Left forelimb (tissue), 1 donor: ENCODE results near the gene ZXDA.
"Not testable (repeated sequence)": the region's sequence is repeated elsewhere in the genome, so short reads cannot be mapped to it uniquely, and the experiment has no call there.

Experiments
- DNase-seq: peaks from one replicate; pipeline ENCODE4 v3.0.0-alpha.2; 2018; ENCODE audit warnings: low spot score

Gene ZXDA, protein sequence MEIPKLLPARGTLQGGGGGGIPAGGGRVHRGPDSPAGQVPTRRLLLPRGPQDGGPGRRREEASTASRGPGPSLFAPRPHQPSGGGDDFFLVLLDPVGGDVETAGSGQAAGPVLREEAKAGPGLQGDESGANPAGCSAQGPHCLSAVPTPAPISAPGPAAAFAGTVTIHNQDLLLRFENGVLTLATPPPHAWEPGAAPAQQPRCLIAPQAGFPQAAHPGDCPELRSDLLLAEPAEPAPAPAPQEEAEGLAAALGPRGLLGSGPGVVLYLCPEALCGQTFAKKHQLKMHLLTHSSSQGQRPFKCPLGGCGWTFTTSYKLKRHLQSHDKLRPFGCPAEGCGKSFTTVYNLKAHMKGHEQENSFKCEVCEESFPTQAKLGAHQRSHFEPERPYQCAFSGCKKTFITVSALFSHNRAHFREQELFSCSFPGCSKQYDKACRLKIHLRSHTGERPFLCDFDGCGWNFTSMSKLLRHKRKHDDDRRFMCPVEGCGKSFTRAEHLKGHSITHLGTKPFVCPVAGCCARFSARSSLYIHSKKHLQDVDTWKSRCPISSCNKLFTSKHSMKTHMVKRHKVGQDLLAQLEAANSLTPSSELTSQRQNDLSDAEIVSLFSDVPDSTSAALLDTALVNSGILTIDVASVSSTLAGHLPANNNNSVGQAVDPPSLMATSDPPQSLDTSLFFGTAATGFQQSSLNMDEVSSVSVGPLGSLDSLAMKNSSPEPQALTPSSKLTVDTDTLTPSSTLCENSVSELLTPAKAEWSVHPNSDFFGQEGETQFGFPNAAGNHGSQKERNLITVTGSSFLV

DNA sequence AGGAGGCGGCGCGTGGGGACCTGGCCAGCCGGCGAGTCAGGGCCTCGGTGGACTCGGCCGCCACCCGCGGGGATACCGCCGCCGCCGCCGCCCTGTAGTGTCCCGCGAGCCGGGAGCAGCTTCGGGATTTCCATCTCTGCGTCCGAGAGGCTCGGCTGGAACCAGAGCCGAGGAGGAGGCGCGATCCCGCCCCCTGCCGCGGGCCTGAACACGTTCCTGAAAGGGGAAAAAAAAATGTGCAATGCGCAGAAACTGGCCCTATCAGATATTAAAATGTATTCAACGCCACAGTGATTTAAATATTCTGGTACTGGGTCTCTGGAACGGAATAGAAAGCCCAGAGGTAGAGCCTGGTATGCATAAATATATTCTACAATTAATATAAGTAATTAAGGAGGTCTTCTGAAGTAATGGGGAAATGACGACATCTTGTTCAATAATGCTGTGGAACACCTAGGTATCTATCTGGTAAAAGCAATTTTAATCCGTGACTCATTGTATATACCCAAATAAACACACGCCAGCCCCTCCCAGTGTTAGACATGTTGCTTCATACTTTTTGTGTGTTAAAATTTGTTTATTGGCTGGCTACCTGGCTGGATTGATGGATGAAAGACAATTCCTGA lies at the start of gene ZXDA:
ZXDA (minus strand) TSS at position 172 of the 626 bp plus-strand sequence; CDS start at position 134, 38 bp downstream.
- not testable (repeated sequence) for DNase-seq

DNA sequence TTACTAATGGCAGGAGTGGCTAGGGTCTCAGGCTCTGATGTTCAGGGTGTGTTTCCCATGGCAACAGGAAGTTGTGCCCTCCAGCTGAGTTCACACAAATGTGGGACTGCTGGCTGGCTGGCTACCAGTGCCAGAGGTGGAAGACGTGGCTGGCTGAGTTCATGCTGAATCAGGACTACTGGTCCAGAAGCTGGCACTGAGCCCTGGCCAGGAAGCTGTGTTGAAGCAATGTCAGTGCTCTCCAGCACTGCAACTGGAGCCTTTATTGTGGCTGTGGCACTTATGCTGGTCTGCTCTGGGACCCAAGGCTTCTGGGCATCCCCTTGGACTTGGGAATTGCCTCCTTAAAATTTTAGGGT lies 42.0 kb upstream of the ZXDA start:
- no peak for DNase-seq

DNA sequence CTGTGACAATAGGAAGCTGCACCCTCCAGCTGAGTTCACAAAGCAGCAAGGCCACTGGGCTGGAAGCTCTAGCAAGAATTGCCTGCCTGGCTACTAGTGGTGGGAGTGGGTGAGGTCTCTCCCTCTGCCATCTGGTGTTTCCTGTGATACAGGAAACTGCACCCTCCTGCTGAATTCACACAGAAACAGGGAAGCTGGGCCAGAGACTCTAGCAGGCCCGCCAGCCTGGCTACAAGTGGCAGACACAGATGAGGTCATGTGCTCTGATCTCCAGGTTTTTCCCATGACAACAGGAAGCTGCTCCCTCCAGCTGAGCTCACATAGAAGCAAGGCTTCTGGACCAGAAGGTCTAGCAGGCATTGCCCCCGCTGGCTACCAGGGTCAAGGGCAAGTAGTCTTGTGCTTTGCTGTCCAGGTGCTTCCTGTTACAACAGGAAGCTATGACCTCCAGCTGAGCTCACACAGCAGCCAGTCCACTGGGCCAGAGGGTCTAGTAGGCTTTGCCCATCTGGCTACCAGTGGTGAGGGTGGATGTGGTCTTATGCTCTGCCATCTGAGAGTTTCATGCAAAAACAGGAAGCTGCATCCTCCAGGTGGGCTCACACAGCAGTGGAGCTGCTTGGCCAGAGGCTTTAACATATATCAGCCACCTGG lies 41.5 kb upstream of the ZXDA start:
- DNase-seq, result no peak

DNA sequence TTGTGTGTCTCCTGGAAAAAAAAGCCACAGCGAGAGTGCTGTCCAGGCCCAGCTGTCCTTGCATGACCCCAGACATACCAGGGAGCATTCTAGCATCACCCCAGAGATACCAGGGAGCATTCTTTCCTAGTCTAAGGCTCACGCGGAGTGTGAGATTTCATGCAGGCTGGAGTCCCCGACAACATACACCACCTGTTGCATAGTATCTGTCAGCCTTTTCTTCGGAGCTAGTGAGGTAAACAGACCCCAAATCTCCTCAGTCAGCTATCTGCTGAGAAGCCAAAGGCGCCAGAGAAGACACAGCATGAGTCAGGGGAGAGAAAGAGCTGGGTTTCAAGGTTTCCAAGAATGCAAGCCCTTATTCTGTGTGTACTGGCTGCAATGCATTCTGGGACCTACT lies 23.1 kb upstream of the ZXDA start:
- no peak for DNase-seq

DNA sequence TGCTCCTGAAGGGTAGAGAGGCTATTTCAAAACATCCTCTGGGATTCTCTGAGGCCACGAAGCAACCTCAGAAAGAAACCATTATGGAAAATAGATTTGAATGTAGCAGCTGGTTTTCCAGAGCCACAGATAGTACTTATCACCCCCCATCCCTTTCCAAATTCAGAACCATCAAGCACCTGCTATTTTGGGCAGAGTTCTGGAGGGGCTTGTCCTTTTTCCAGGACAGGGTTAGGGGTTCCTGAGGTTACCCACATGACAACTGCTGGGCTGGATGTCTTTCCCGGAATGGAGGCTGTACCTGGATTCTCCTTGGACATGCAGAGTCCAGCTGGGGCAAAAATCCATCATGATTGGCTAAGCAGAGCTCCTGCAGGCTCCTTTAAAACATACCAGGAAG lies 22.0 kb upstream of the ZXDA start:
- no peak for DNase-seq

DNA sequence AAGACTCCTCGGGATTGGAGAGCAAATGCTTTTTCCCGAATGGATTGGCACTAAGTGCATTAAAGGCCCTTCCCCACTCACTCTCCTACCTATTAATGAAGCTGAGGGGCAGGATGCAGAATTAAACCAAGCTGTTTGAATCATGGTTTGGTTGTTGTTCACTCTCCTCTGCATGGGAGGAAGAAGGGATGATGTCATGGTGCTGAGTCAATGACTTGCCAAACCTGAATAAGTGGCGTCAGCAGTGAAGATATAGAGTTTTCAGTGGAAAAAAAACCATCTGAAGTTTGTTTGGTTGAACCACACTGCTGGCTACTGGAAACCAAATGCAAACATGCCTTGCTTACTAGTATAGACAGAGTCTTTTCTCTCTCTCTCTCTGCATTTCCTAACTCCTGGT lies 19.8 kb upstream of the ZXDA start:
- no peak for DNase-seq

DNA sequence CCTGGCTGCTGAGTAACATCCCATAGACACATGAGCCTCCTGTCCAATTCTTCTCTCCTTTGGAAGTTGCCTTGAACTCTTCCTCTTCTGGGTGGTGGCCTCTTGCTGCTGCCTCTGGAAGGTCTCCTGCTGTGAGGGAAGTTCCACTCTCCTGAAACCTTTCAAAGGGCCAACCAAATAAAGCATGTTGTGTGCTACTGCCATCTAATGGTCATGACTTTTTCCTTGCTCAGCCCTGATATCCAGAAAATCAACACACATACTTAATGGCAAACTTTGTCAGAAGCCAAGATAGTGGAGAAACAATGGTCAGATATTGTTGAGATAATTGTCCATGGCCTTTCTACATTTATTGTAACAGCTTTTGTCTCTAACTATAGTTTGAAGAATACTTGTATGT lies 19.1 kb upstream of the ZXDA start:
- DNase-seq, result no peak

DNA sequence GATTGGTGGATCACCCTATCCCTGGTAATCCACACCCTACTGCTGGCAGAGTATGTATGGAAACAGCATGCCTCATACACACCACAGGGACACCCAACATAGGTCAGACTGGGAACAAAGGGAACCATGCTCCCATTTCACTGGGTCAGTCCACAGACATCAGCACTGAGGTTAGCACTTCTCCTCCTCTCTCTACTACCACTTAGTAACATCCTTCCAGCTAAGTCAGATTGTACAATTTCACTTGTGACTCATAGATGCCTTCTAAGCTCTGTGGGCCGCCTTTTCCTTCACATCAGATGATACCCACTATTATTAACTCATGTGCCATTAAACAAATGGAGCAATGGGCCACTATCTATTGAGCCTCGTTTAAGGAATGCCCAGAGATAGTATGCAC lies 15.5 kb upstream of the ZXDA start:
- no peak for DNase-seq

DNA sequence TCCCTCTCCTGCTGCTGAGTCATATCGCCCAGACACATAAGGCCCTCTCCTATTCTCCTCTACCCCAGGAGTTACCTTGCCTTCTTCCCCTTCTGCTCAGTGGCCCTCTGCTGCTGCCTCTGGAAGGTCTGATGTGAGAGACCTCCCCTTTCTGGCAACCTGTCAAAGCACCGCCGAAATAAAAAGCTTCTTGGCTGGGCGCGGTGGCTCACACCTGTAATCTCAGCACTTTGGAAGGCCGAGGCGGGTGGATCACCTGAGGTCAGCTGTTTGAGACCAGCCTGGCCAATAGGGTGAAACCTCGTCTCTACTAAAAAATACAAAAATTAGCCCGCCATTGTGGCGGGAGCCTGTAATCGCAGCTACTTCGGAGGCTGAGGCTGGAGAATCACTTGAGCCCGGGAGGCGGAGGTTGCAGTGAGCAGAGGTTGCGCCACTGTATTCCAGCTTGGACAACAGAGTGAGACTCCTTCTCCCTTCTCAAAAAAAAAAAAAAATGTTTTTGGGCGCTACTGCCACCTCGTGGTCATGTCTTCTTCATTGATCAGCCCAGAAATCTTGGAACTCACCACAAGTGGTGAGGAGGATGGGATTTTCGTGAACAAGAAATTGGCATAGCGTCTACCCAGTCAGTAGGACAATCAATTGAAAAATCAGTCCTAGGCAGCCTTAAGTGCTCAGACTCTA lies 8.6 kb upstream of the ZXDA start:
- no peak for DNase-seq

DNA sequence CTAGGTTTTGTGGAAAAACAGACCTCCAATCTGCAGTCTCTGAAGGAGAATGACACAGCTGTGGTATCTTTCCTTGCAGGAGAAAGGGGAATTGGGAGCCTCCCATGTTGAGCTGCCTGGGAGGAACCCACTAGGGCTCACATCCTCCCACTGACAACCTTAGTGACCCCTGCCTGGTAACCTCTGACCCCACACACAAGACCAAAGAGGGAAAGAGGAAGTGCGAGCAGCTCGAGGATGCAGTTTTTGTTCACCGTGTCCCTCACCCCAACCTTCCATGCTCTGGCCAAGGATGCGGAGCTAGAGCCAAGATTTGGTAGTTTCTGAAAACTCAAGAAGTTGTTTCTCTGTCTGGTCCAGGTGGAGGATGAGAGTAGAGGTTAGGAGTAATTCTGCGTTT lies 5.4 kb upstream of the ZXDA start:
- DNase-seq, result no peak

DNA sequence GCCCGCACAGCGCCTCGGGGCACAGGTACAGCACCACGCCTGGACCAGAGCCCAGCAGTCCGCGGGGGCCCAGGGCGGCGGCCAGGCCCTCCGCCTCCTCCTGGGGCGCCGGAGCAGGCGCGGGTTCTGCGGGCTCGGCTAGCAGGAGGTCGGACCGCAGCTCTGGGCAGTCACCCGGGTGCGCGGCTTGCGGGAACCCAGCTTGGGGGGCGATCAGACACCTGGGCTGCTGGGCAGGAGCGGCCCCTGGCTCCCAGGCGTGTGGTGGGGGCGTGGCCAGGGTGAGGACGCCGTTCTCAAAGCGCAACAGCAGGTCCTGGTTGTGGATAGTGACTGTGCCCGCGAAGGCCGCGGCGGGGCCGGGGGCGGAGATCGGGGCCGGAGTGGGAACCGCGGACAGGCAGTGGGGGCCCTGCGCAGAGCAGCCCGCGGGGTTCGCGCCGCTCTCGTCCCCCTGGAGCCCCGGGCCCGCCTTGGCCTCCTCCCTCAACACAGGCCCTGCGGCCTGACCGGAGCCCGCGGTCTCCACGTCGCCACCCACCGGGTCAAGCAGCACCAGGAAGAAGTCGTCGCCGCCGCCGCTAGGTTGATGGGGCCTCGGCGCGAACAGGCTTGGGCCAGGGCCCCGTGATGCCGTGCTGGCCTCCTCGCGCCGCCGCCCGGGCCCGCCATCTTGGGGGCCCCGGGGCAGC lies 517 bp downstream of the ZXDA start:
- peak; percentile 68 for DNase-seq

DNA sequence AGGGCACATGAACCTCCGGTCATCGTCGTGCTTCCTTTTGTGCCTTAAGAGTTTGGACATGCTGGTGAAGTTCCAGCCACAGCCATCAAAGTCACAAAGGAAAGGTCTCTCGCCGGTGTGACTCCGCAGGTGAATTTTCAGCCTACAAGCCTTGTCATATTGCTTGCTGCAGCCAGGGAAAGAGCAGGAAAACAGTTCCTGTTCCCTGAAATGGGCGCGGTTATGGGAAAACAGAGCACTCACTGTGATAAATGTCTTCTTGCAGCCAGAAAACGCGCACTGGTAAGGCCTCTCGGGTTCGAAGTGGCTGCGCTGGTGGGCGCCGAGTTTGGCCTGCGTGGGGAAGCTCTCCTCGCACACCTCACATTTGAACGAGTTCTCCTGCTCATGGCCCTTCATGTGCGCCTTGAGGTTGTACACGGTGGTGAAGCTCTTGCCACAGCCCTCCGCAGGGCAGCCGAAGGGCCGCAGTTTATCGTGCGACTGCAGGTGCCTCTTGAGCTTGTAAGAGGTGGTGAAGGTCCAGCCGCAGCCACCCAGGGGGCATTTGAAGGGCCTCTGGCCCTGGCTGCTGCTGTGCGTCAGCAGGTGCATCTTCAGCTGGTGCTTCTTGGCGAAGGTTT lies 1.2 kb downstream of the ZXDA start:
- not testable (repeated sequence) for DNase-seq

DNA sequence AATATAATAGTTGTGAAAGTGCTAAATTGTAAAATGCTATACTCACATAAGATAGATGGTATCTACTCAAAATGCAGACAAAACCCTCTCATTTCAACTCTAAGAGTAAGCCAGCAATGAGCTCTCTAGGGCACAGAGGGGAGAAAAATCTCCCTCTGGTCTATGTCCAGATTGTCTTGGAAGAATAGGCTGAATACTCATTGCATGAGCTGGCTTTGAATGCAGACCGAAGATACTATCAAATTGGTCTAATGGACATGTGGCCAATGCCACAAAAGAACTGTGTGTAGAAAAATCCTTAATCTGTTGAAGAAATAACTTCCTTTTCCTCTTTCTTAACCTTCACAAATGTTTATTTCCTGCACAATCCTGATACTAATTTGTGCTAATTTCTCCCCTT lies 3.5 kb downstream of the ZXDA start:
- DNase-seq, result no peak

DNA sequence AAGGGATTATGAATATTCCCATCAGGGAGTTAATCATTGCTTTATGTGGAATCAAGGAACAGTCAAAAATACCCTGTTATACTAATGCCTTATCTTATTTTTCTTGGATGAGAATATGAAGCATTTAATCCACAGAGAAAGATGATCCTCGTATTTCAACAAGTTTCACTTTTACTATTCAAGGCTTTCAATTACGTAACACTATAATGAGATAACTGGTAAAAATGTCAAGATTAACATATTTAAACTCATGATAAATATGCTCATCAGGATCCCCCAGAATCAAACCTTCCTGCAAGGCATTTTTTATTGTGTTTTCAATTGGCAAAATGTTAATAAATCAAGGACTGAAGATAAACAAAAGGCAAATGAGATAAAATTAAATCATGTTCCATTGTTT lies 5.1 kb downstream of the ZXDA start:
- DNase-seq, result no peak

DNA sequence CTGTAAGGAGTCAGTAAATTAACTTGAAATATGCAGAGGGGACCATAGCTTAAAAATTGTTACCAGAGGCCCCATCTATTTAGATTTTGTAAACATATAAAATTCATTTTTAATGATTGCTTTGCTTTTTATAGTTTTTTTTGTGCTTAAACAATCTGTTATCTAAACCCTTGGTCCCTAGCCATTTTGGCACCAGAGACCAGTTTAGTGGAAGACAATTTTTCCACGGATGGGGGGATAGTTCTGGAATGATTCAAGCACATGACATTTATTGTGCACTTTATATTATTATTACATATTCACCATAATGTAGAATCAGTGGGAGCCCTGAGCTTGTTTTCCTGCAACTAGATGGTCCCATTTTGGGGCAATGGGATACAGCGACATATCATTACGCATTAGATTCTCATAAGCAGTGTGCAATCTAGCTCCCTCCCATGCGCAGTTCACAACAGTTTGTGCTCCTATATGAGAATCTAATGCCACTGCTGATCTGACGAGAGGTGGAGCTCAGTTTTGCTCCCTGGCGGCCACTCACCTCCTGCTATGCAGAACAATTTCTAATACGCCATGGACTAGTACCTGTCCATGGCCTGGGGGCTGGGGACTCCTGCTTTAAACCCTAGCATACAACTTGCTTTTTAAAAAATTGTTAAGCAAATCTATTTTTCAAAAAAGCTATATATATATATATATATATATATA lies 5.9 kb downstream of the ZXDA start:
- DNase-seq, result no peak

DNA sequence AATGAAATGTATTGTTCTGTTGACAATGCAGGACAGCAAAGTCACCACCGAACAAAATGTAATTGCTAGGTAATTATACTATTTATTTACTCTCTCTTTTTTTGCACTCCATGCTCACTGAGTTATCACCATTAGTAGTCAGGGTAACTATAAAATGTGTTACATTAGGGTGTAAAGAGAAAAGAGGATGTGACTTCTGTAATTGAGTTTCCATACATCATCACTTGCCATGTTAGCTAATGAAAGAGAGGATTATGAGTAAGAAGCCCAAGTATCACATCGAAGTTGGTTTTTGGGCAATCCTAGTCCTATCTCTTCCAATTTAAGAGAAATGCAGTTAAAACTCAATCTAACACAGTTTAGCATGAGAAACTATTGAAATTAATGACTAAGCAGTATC lies 7.6 kb downstream of the ZXDA start:
- DNase-seq, result no peak

DNA sequence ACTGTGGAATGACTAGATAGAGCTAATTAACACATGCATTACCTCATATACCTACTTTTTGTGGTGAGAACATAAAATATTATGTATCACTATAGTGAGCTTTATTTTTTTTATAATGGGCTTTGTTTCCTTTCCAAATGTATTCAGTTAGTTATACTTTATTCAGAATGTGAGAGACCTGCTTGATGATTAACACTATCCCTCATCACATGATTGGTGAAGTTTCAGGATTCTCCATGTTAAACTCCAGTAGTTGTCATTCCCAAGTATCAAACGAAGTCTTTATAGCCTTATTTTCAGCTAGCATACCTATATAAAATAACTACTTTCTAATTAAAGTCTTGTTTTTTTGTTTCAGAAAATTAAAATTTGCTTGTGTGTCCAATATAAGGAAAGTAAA lies 8.8 kb downstream of the ZXDA start:
- no peak for DNase-seq

DNA sequence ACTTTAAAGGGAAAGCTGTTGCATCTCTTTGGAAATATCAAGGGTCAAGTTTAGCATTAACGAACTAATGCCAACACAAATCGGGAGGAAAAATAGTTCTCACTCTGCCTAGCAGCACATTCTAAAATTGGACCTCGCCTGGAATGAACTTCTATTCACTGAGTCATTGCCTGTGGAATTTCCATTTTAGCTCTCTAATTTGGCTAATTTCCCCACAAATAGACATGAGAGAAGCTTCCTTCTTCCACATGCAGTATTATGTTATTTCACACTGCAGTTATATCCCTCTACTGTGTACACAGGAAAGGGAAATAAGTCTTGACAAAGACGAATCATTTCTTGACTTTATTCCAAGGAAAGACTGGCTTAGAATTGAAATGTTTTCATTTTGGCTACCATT lies 9.3 kb downstream of the ZXDA start:
- no peak for DNase-seq

DNA sequence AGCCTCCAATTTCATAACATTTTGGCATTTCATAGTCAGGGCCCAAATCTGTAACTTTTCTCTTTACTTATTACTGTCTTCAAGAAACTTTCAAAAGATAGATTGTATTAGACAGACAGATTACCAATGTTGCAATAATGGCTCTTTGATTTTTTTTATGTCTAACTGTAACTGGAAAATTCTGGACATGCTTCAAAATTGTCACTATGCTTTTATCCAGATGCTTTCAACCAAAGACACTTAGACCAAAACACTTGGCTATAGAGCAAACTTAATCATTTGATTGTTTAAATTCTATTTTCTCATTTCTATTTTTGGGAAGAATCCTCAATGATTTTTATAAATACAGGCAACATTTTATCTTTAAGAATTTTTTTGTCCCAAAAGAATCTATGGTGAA lies 10.4 kb downstream of the ZXDA start:
- no peak for DNase-seq

DNA sequence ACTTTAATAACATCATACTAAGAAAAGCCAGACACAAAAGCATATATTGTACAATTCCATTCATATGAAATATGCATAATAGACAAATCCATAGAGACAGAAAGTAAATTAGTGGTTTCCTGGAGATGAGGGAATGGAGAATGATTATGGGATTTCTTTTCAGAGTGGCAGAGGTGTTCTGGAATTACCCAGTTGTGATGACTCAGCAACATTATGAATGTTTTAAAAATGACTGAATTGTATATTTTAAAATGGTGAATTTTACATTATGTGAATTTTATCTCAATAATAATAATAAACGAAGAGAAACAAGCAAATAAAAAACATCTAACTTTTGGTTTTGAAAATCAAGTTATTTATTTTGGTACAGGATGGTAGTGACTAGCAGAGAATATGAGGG lies 11.2 kb downstream of the ZXDA start:
- no peak for DNase-seq
